Measurements from ENCODE around the gene ICOSLG.
"Not testable (repeated sequence)": the region's sequence is repeated elsewhere in the genome, so short reads cannot be mapped to it uniquely, and the experiment has no call there.

The ICOSLG gene

DNA sequence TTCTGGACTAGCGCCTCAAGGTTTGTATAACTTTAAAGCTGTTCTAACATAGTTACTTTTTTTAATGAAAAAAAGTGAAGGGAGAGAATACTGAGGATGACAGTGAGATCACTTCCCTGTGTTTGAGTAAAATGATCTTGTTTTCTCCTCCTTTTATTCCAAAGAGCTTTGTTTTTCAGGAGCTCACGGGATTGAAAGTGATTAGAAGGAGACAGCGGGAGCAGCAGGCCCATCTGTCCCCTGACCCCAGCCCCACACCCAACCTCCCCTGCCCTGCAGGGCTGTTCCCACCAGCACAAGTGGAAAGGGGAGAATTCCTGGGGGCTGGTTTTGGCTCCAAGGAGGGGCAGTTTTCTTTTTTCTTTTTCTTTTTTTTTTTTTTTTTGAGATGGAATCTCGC, 23.0 kb upstream of the ICOSLG start:
- DNase-seq = no peak

GRCh38 chr21:44263221-44263760, 22.5 kb upstream of the ICOSLG start:
- no peak for DNase-seq

- DNase-seq = no peak
Measured at GRCh38 chr21:44262338-44263056, 21.8 kb upstream of the ICOSLG start.

DNA sequence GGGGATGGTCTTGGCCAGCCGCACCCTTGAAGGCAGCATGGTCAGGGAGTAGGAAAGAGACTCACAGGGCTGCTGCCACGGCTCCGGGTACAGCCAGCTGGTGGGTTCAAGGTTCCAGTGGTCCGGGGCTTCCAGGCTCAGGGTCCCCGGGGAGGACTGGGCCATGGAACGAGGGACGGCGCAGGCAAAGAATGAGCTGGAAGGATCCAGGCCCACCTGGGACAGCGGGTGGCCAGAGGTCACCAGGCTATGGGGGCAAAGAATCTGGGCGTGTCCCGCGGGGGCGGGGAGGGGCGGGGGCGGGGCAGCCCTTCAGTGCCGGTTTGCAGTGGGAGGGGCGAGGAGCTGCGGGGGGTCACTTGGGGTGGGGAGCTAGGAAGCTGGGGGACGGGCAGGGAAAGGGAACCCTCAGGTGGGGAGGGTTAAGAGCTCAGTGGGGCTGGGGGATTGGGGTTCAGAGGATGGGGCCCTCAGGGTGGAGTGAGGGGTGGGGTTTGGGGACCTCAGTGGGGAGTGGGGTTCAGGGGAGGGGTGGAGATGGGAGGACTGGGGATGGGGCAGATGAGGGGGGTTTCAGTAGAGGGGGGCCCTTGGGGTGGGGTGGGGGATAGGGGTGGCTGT, 21.0 kb upstream of the ICOSLG start, which contains the start of gene DNMT3L:
Gene DNMT3L (minus strand): TSS at position 223 of the 621 bp plus-strand sequence. CDS start 638 bp downstream, outside the sequence.
- no peak for DNase-seq

- DNase-seq = no peak
Measured at GRCh38 chr21:44260791-44261631, 20.3 kb upstream of the ICOSLG start.

- DNase-seq = no peak
Measured at GRCh38 chr21:44260066-44260465, 19.3 kb upstream of the ICOSLG start.

DNA sequence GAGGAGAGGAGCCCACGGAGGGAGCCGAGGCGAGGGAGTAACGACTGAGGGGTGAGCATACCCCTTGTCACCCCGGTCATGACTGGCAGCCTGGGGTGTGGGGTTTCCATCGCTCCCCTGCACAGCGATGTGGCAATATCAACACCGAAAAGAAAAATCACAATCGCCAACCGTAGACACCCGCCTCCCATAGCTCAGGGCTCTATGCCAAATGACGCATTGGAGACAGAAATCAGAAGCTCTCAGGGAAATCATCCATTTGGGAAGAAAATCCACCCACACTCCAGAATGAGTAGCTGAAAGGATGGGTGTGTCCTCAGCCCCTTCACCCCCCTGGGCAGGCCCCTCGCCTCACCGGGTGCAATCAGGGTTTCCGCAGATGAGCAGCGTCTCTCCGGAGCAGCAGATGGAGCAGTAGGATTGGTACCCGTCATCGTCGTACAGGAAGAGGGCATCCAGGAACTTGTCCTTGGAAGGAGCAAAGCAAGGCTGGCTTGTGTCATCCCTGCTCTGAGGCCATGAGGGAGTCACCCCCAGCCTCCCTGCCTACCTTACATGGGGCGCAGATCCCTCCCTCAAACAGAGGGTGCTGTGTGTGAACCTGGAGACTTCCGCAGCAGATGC, 18.5 kb upstream of the ICOSLG start:
- DNase-seq = no peak

- DNase-seq = no peak
Measured at GRCh38 chr21:44258056-44258725, 17.4 kb upstream of the ICOSLG start.

DNA sequence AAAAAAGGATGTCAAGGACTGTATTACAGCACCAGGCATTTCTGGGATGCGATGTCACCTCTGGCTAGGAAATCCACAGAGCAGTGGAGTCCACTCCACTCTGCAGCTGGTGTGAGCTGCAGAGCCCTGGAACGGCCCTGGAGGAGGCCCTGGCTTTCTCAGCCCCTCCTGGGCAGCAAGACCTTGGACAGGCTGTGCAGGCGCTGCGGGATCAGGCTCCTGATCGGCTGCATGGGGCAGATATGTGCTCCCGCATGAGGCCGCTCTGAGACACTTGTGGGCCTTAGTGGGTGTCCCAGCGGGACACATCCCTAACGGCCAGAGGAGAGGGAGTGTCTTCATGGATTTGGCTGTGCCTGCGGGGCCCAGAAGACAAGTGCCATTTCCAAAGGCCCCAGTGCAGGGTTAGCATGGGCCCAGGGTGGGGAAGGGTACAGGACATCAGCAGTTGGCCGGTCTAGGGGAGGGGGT, 14.8 kb upstream of the ICOSLG start:
- no peak for DNase-seq

GRCh38 chr21:44253832-44254710, 13.3 kb upstream of the ICOSLG start:
- no peak for DNase-seq

DNA sequence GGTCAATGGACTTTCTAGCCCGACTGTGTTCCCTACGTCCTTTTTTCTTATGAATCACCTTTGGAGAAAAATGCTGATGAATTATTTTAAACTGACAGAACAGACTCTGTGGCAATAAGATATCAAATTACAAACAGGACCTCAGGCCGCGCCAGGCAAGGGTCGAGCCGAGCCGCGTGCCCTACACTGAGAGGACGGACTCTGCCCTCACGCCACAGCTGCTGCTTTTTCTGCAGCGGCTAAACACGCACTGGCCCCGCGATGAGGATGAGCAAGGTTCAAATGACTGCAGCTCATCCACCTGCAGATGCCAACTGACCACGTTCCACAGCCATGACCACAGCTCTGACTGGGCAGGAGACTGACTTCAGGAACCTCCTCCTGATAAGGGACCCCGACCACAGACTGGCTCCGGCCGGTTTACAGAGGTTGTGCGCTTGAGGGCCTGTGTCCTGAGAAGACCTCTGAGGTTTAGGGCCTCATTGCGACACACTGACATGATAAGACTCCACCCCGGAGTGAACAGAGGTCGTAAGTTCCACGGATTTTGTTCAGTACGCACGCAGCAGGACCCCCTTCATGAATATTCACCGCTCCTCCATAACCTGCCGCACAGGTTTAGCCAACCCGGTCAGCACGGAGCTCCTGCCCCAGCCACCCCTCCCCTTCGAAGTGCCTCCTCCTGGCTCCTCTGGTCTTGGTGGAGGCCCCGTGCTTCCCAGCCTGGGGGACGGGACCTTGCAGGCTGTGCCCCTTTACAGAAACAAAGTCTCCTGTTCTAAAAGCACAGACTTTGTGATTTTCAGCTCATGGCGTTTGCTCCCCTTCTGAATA, 8.7 kb upstream of the ICOSLG start:
- not testable (repeated sequence) for DNase-seq

DNA sequence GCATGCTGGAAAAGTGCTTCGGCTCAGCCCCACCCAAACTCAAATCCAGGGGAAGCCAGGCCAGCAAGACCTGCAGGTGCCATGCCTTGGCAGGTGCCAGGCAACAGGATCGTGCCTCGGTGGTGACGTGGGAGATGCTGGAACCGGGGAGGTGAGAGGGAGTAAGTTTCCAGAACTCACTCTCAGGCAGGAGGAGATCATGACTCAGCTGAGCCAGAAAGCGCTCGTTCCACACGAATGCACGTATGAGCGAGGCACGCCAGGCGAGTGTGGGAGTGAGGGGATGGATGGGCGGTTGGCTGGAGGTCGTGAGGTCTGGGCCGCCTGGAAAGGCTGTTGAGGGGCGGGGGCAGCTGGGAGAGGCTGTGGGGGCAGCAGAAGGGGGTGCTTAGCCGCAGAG, 7.2 kb upstream of the ICOSLG start:
- DNase-seq = not testable (repeated sequence)

GRCh38 chr21:44243980-44244379, 3.2 kb upstream of the ICOSLG start:
- DNase-seq = not testable (repeated sequence)

DNA sequence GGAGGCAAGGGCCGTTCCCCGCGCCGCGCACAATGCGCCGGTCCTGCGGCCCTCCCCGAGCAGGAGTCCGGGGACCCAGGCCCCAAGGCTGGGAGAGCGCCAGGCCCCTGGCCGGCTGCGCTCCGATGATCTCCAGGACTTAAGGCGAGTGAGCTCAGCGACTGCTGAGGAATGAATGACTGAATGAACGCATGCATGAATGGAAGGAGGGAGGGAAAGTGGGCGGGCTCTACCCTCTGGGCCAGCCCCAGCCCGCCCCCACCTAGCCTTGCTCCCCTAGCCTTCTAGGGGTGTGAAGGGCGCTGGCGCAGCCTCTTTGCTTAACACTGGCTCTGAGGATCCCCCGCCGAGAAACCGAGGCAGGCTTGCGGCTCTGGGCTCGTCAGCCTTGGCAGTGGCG, 538 bp upstream of the ICOSLG start:
- not testable (repeated sequence) for DNase-seq

DNA sequence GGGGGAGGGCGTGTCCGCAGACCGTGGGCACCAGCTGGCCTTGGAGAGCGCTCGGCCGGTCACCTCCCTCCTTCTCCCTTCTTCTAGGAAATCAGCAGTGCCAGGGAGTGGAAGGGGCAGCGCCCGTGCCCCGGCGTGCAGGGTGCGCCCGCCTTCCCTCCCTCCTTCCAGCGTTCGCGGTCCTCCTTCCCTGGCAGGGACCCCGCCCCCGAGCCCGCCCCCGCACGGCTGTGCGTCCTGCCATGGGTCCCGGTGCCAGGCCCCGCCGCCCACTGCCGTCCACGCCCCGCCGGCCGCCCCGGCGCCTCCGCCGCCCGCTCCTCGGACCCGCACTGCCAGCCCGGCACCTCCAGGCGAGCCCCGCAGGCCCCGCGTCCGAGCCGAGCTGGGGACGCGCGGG, 390 bp downstream of the ICOSLG start:
- not testable (repeated sequence) for DNase-seq

GRCh38 chr21:44229561-44229960, 11.2 kb downstream of the ICOSLG start:
- DNase-seq = not testable (repeated sequence)

DNA sequence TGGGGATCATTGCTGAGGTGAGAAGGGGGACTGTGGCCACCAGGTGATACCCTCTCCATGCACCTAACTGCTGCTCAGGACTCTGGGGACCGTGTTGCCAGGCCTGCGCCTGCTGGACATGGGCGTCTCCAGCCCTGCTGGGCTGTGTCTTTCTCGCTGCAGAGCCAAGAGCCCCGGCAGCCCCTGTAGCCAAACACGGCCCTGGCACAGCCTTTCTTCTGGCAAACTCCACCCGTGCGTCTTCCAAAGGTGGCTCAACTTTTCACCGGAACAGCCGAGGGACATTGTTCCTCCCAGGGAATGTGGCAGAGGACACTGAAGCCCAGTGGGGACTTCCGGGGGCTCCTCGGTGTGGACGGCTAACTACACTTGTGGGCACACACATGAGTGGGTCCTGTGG, 12.6 kb downstream of the ICOSLG start:
- DNase-seq = not testable (repeated sequence)

GRCh38 chr21:44227614-44228013, 13.1 kb downstream of the ICOSLG start:
- DNase-seq = not testable (repeated sequence)

DNA sequence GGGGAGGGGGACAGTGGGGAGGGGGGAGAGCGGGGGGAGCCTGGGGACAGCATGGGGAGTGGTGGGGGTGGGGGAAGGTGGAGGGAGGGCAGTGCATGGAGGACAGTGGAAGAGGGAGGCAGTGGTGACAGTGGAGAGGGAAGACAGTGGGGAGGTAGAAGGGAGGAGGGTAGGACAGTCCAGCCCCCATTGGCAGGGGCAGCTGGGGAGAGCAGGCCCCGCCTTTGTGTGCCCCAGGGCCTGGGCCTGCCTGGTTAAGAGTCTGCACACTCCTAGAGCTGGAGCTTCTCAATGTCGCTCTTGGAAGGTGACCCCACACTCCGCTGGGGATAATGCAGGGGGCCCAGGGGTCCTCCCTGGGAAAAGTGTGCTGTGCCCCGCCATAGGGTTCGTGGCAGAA, 15.1 kb downstream of the ICOSLG start:
- DNase-seq = not testable (repeated sequence)

DNA sequence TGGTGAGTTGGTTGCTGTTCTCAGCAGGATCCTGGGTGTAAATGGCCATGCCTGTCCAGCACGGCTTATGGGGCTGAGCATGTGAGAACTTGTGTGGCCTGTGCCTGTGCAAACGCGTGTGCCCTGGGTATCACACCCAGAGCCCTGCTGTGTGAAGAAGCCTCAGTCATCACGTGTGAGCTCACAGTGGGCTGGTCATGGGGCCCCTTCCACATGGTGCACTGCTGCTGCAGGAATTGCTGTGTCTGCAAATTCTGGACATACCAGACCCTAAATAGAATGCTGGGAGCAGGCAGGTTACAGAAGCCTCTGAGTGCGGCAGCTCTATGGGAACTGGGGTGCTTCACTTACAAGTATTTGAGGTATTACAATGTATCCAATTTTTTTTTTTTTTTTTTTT, 17.4 kb downstream of the ICOSLG start:
- DNase-seq = not testable (repeated sequence)

All from DMS79 (cell line).